DND-41 (cell line): ENCODE results near the gene MEP1A.

ENCODE experiments used
- ATAC-seq: fragments of 200-7000 bp; cut with Tn5 transposase; 3 replicates; pipeline ENCODE4 v1.9.1; 2021; ENCODE audit warnings: low read depth; ENCODE audit not compliant: insufficient read depth
- DNase-seq: peaks from one replicate; pipeline ENCODE4 v3.0.0-alpha.2; 2020
- H2AFZ ChIP-seq: 2 replicates; pipeline ENCODE4 v1.6.0; 2012; ENCODE audit warnings: low read depth, low read length
- H3K27ac ChIP-seq: 2 replicates; pipeline ENCODE4 v1.5.1; 2012; ENCODE audit warnings: low read length, inconsistent platforms
- H3K27me3 ChIP-seq: fragments of 200-600 bp; sonication (generic); 2 replicates; pipeline ENCODE4 v1.6.0; 2012; ENCODE audit warnings: low read length, mild to moderate bottlenecking, inconsistent platforms; ENCODE audit not compliant: insufficient read depth, poor library complexity
- H3K36me3 ChIP-seq: 2 replicates; pipeline ENCODE4 v1.5.1; 2012; ENCODE audit warnings: low read length, inconsistent platforms; ENCODE audit not compliant: insufficient read depth
- H3K4me1 ChIP-seq: 2 replicates; pipeline ENCODE4 v1.5.1; 2012; ENCODE audit warnings: mild to moderate bottlenecking, low read length; ENCODE audit not compliant: insufficient read depth
- H3K4me2 ChIP-seq: 2 replicates; pipeline ENCODE4 v1.6.0; 2012; ENCODE audit warnings: mild to moderate bottlenecking, moderate library complexity, low read length, inconsistent platforms; ENCODE audit not compliant: insufficient read depth
- H3K4me3 ChIP-seq, 2 experiments: fragments of 200-600 bp in 1 of 2; shearing (Covaris generic) in 1 of 2; 2 replicates each; pipeline ENCODE4 v1.5.1; 2012 to 2016; ENCODE audit warnings: inconsistent platforms in 2 of 2, low read length in 2 of 2, mild to moderate bottlenecking in 2 of 2, low read depth in 1 of 2, moderate library complexity in 1 of 2
- H3K79me2 ChIP-seq: 2 replicates; pipeline ENCODE4 v1.6.0; 2012; ENCODE audit warnings: low read length, inconsistent platforms; ENCODE audit not compliant: insufficient read depth
- H3K9ac ChIP-seq: 2 replicates; pipeline ENCODE4 v1.6.0; 2012; ENCODE audit warnings: low read depth, mild to moderate bottlenecking, inconsistent platforms, low read length, moderate library complexity
- H3K9me3 ChIP-seq: 2 replicates; pipeline ENCODE4 v1.5.1; 2012; ENCODE audit warnings: low read length, moderate library complexity, mild to moderate bottlenecking, inconsistent platforms; ENCODE audit not compliant: insufficient read depth, severe bottlenecking
- H4K20me1 ChIP-seq: 2 replicates; pipeline ENCODE4 v1.6.0; 2012; ENCODE audit warnings: low read length; ENCODE audit not compliant: insufficient read depth
- CTCF ChIP-seq: IDR thresholded peaks from 2 replicates; pipeline ENCODE4 v1.5.1; 2012; ENCODE audit warnings: borderline replicate concordance, low read length, moderate library complexity, mild to moderate bottlenecking; ENCODE audit not compliant: poor library complexity, severe bottlenecking; ENCODE audit errors: extremely low read depth
- EZH2 ChIP-seq: IDR thresholded peaks from 3 replicates; pipeline ENCODE4 v1.6.1; 2012; ENCODE audit warnings: borderline replicate concordance, low read depth, mild to moderate bottlenecking, moderate library complexity, low read length, inconsistent platforms; ENCODE audit not compliant: severe bottlenecking

The MEP1A gene

DNA sequence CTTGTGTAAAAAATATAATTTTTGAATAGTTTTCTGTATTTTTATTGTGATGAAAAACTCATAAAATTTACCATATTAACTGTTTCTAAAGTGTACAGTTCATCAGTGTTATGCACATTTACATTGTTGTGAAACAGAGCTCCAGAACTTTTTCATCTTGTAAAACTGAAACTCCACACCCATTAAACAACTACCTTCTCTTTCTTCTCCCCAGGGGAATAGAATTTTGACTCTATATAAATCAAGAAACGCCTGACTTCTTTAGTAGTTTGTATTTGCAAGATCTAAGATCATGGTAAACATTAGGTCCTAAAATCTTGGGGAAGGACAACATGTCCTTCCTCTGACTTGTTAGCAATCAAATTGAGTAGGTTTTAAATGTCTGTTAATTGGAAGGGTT lies 37.3 kb upstream of the MEP1A start:
- ATAC-seq (no peak), DNase-seq (no peak)
- Histone ChIP-seq H3K4me2 (no peak overlapping the region), H4K20me1 (no peaks in the 10 kb centered on the region), H3K79me2 (no peaks in the 10 kb centered on the region), H3K9me3 (no peaks in the 10 kb centered on the region), H3K9ac (no peak overlapping the region), H3K27ac (no peak overlapping the region), H3K36me3 (no peaks in the 10 kb centered on the region), H3K4me1 (no peaks in the 10 kb centered on the region), H3K27me3 (no peaks in the 10 kb centered on the region), H2AFZ (no peak overlapping the region), H3K4me3 (no peak overlapping the region)
- TF ChIP-seq EZH2 (no peak), CTCF (no peak)

- H2AFZ ChIP-seq: no peak overlapping the region
- no peaks in the 10 kb centered on the region for H3K36me3 ChIP-seq
- DNase-seq: no peak
- no peak overlapping the region for H3K9ac ChIP-seq
- H3K27ac ChIP-seq: no peak overlapping the region
- no peak overlapping the region for H3K4me3 ChIP-seq
- H3K79me2 ChIP-seq: no peaks in the 10 kb centered on the region
- no peak for TF ChIP-seq CTCF
- no peak for TF ChIP-seq EZH2
- no peaks in the 10 kb centered on the region for H3K9me3 ChIP-seq
- no peaks in the 10 kb centered on the region for H3K4me1 ChIP-seq
- no peak overlapping the region for H3K4me2 ChIP-seq
- ATAC-seq: no peak
- H4K20me1 ChIP-seq: no peaks in the 10 kb centered on the region
- H3K27me3 ChIP-seq: no peaks in the 10 kb centered on the region
Measured at GRCh38 chr6:46756469-46757213, 36.5 kb upstream of the MEP1A start.

DNA sequence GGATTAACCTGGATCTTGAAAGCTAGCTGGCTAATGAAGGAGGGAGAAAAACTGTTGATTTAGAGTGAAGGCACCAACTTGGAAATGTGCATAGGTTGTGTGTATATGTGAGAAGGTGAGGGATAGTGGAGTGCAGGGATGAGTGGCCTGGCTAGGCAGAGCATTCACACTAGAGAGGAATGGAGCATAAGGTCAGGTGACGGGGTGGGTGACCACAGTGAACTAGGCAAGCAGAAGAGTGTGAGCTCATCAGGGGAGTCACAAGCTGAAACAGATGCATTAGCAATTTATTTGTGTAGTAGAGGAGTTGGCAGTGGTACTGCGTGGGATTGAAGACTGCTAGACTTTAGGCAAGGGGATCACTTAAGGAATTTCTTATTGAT lies 36.0 kb upstream of the MEP1A start:
- ATAC-seq: no peak

More for the DNA sequence above, 36.0 kb upstream of the MEP1A start:
- Histone ChIP-seq H3K4me2 (no peak overlapping the region), H4K20me1 (no peaks in the 10 kb centered on the region), H3K27me3 (no peaks in the 10 kb centered on the region), H3K36me3 (no peaks in the 10 kb centered on the region), H3K79me2 (no peaks in the 10 kb centered on the region), H3K9ac (no peak overlapping the region), H3K9me3 (no peaks in the 10 kb centered on the region), H3K4me3 (no peak overlapping the region), H3K4me1 (no peaks in the 10 kb centered on the region), H2AFZ (no peak overlapping the region), H3K27ac (no peak overlapping the region)
- DNase-seq: no peak
- no peak for TF ChIP-seq EZH2
- no peak for TF ChIP-seq CTCF
